Skeletal muscle satellite cell (primary cell): ENCODE measurements around the gene LTK.

Experiments
- H3K27me3 ChIP-seq: 2 replicates; pipeline ENCODE4 v1.7.0; 2013; ENCODE audit warnings: low read length; ENCODE audit not compliant: control insufficient read depth, insufficient read depth
- H3K36me3 ChIP-seq: 2 replicates; pipeline ENCODE4 v1.7.0; 2013; ENCODE audit warnings: mild to moderate bottlenecking, control low read depth, low read length; ENCODE audit not compliant: insufficient read depth
- H3K4me1 ChIP-seq: 2 replicates; pipeline ENCODE4 v1.7.0; 2013; ENCODE audit warnings: low read length; ENCODE audit not compliant: control insufficient read depth, insufficient read depth
- H3K4me2 ChIP-seq: 2 replicates; pipeline ENCODE4 v1.7.0; 2013; ENCODE audit warnings: mild to moderate bottlenecking, low read length
- H3K4me3 ChIP-seq: 2 replicates; pipeline ENCODE4 v1.7.0; 2013; ENCODE audit warnings: low read length
- H3K9ac ChIP-seq: 2 replicates; pipeline ENCODE4 v1.7.0; 2013; ENCODE audit warnings: mild to moderate bottlenecking, low read depth, low read length, moderate library complexity
- H3K9me3 ChIP-seq: replicated peaks from 2 replicates; pipeline ENCODE4 v1.7.0; 2013; ENCODE audit warnings: mild to moderate bottlenecking, control low read depth, low read length

Gene LTK

DNA sequence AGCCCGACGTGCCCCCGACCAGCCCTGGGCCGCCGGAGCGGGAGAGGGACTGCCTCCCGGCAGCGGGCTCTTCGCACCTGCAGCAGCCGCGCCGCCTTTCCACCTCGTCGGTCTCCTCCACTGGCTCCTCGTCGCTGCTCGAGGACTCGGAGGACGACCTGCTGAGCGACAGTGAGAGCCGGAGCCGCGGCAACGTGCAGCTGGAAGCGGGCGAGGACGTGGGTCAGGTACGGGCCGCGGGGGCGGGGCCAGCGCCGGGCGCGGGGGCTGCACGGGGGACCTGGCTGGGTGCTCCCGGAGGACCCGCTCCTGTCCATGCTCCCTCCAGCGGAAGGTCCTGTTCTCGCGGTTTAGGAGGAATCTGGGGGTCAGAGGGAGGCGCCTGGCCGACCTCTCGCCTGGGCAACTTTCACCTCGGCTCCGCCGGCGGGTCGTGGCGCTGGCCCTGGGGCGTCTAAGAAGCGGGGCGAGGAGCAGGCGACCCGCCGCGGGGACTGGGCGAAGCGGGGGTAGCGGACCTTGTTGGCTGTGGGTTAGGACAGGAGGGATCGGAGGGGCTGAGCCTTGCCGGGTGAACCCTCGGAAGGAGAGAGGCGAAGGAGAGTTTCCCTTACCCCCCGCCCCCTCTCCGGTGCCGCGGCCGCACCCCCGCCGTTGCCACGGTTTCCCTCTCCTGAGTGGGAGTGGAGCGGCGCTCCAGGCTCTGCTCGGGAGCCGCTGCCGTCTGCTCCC, 19.3 kb downstream of the LTK start:
- peak overlapping the region; percentile 99 for H3K4me2 ChIP-seq
- no peak overlapping the region for H3K9ac ChIP-seq
- H3K36me3 ChIP-seq, result no peaks in the 10 kb centered on the region
- H3K9me3 ChIP-seq, result no peaks in the 10 kb centered on the region
- H3K4me1 ChIP-seq, result peaks cover 35% of the 10 kb centered on the region
- peaks cover 13% of the 10 kb centered on the region for H3K27me3 ChIP-seq
- H3K4me3 ChIP-seq, result peak overlapping the region; percentile 79

DNA sequence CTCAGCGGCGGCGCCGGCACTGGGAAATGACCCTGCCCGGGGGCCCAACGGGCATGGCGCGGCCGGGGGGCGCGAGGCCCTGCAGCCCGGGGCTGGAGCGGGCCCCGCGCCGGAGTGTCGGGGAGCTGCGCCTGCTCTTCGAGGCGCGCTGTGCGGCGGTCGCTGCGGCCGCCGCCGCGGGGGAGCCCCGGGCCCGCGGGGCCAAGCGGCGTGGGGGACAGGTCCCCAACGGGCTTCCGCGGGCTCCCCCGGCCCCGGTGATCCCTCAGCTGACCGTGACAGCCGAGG, 19.8 kb downstream of the LTK start:
- Histone ChIP-seq H3K36me3 (no peaks in the 10 kb centered on the region), H3K27me3 (peaks cover 13% of the 10 kb centered on the region), H3K4me2 (peak overlapping the region; percentile 99), H3K9ac (no peak overlapping the region), H3K9me3 (no peaks in the 10 kb centered on the region), H3K4me1 (peaks cover 35% of the 10 kb centered on the region), H3K4me3 (peak overlapping the region; percentile 79)

DNA sequence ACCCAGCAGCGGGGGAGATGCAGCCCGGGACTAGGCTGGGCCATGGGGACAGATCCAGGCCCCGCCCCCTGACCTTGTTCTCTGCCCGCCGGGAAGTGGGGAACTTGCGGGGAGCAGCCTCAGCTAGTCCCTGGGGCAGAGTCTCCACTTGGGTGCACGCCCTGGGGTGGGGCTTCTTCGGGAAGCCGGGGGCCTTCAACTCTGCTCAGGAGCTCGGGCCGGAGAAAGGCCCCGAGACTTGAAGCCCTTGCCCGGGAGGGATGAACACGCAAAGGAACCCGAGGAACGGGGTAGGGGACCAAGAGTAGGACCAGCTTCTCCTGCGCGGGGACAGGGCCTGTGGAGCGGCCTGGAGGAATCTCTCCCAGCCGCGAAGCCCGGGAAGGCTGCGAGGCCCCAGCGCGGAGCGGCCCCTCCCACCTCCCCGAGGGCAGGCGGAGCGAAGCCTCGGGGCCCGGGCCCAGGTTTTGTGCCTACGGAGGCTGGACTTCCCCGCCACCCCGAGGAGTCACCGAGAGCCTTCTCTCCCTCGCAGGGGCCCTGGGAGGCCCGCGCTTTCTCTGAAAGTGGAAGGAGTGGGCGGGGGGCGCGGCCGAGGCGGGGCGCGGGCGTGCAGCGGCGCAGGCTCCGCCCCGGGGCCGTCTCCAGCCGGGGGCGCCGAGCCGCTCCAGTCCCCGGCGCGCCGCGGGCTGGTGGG, 20.3 kb downstream of the LTK start, which contains the start of gene ITPKA:
Gene ITPKA (plus strand): TSS at position 670 of the 697 bp plus-strand sequence. CDS start 54 bp downstream, outside the sequence.
- H3K9me3 ChIP-seq, result no peaks in the 10 kb centered on the region
- peak within 1 kb of the TSS; percentile 79 for H3K4me3 ChIP-seq
- peaks cover 35% of the 10 kb centered on the region for H3K4me1 ChIP-seq
- H3K27me3 ChIP-seq, result peaks cover 13% of the 10 kb centered on the region
- no peaks in the 10 kb centered on the region for H3K36me3 ChIP-seq
- H3K9ac ChIP-seq, result peak within 1 kb of the TSS; percentile 78
- peak within 1 kb of the TSS; percentile 99 for H3K4me2 ChIP-seq

DNA sequence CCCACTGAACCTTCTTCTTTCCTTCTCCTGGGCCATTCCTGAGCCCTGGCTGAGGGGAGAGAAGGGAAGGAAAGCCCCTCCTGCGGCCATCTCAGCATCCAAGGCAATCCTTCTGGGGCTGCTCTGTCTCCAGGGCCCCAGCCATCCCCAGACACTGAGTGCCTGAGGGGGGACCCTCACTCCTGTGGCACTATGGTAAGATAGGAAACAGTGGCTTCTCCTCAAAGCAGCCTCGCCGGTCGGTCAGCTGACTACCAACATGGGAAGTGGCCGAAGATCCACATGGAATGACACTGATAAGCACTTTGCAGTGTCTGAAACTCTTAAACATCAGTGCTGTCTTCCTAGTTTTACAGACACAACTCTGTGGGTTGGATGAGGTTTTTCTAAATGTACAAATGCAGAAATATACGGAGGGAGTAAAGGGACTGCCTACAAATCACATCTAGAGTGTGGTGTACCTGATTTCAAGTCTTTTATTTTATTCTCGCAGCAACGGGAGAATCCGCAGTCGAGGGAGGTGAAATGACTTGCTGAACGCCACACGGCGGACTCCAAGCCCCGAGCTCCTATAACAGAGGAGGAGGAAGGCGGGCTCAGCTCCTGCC, 20.9 kb downstream of the LTK start:
- no peaks in the 10 kb centered on the region for H3K36me3 ChIP-seq
- peaks cover 13% of the 10 kb centered on the region for H3K27me3 ChIP-seq
- H3K9me3 ChIP-seq, result no peaks in the 10 kb centered on the region
- H3K4me1 ChIP-seq, result peaks cover 35% of the 10 kb centered on the region
- peak overlapping the region; percentile 78 for H3K9ac ChIP-seq
- H3K4me2 ChIP-seq, result peak overlapping the region; percentile 99
- peak overlapping the region; percentile 79 for H3K4me3 ChIP-seq

DNA sequence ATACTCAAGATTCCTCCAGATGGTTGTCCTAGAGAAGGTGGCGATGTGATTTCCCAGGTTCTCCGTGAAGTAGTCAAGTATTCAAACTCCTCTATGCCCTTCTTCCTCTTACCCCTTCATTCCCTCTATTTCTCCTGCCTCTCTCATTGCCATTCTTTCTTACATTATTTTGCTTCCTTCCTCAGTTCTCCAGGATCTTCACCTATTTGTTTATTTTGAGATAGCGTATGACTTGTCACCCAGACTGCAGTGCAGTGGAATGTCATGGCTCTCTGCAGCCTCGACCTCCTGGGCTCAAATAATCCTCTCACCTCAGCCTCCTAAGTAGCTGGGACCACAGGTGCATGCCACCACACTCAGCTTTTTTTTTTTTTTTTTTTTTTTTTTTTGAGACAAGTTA, 21.7 kb downstream of the LTK start:
- Histone ChIP-seq H3K9ac (no peak overlapping the region), H3K27me3 (peaks cover 13% of the 10 kb centered on the region)

DNA sequence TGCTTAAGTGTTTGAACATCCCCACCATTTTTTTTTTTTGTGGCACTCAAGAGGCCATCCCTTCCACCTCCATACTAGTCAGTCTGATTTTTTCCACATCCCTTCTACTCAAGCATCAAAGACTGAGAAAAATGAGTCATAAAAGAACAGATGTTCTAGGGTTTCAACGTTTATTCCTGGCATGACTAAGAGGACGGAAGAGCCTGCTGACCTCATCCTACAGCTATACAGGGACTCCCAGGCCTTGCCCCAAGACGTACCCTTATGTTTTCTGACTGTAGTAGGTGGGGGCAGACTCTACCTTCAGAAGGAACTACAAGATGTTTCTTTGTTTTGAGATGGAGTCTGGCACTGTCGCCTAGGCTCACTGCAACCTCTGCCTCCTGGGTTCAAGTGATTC, 23.3 kb downstream of the LTK start:
- H3K4me1 ChIP-seq, result peaks cover 35% of the 10 kb centered on the region
- H3K4me2 ChIP-seq, result peak overlapping the region; percentile 43
- H3K27me3 ChIP-seq, result peaks cover 9% of the 10 kb centered on the region
- H3K4me3 ChIP-seq, result no peak overlapping the region
- no peaks in the 10 kb centered on the region for H3K9me3 ChIP-seq
- H3K9ac ChIP-seq, result no peak overlapping the region
- H3K36me3 ChIP-seq, result no peaks in the 10 kb centered on the region

More for the DNA sequence above, 21.7 kb downstream of the LTK start:
- Histone ChIP-seq H3K9me3 (no peaks in the 10 kb centered on the region), H3K36me3 (no peaks in the 10 kb centered on the region), H3K4me2 (no peak overlapping the region), H3K4me3 (no peak overlapping the region), H3K4me1 (peaks cover 35% of the 10 kb centered on the region)

DNA sequence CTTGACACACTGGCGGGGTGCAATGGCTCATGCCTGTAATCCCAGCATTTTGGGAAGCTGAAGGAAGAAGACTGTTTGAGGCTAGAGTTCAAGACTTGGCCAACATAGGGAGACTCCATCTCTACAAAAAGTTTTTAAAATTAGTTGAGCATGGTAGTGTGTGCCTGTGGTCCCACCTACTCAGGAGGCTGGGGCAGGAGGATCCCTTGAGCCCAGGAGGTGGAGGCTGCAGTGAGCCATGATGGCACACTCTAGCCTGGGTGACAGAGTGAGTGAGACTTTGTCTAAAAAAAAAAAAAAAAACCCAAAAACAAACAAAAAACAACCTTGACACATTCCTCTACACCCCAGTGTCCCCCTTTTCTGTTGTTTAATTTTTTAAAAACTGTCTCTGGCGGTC, 24.0 kb downstream of the LTK start:
- no peak overlapping the region for H3K9ac ChIP-seq
- no peak overlapping the region for H3K4me3 ChIP-seq
- H3K4me2 ChIP-seq, result no peak overlapping the region
- peaks cover 3% of the 10 kb centered on the region for H3K27me3 ChIP-seq
- H3K9me3 ChIP-seq, result no peaks in the 10 kb centered on the region
- peaks cover 35% of the 10 kb centered on the region for H3K4me1 ChIP-seq
- H3K36me3 ChIP-seq, result no peaks in the 10 kb centered on the region

DNA sequence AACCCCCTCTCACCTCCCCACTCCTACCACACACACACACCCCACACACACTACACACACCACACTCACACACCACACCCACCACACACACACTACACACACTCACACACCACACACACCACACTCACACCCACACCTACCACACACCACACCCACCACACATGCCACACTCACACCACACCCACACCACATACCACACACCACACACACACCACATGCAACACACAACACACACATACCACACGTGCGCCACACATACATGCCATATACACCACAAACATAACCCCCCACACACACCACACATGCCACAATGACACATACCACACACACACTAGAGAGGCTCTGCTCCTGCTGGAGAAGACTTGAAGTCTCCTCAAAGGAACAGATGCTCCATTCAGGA, 25.8 kb downstream of the LTK start:
- Histone ChIP-seq H3K4me1 (peaks cover 20% of the 10 kb centered on the region), H3K4me3 (no peak overlapping the region), H3K4me2 (no peak overlapping the region), H3K27me3 (no peaks in the 10 kb centered on the region), H3K9me3 (no peaks in the 10 kb centered on the region), H3K36me3 (peaks cover 5% of the 10 kb centered on the region), H3K9ac (no peak overlapping the region)

DNA sequence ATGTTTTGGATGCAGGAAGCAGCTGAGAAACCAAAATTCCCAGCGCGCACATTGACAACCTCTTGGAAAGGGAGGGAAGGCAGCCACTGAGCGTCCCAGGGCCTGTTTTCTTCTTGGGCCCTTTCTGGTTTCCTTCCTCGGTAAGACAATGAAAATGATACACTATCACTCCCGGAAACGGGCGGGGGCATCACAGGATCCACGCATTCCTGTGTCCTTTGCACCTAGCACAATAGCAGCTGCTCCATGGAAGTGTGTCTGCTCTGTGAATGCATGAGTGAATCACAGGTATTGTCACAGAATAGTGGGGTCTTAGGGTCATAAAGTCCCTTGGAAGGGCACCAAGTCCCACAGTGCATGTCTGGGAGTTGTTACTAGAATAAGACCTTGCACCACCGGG, 26.2 kb downstream of the LTK start:
- Histone ChIP-seq H3K9me3 (no peaks in the 10 kb centered on the region), H3K4me1 (peaks cover 16% of the 10 kb centered on the region), H3K4me3 (no peak overlapping the region), H3K36me3 (peaks cover 9% of the 10 kb centered on the region), H3K27me3 (no peaks in the 10 kb centered on the region), H3K9ac (no peak overlapping the region), H3K4me2 (no peak overlapping the region)

DNA sequence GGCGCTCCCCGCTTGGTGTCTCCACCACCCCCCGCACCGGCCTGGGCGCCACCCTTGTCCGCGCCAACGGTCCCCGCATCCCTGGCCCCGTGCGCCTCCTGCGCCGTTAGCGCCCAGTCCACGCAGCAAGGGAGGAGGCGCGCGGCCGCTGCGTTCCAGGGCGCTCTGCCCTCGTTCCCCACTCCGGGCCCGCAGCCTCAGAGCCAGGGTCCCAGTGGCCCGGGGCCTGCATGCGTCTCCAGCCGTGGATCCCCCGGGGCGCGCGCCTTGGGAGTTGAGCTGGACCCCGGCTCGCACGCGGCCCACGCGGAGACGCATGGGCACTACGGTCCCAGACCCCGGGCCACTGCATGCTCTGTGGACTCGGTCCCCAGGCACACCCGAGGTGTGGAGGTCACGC, 27.3 kb downstream of the LTK start:
- H3K9ac ChIP-seq, result no peak overlapping the region
- H3K27me3 ChIP-seq, result no peaks in the 10 kb centered on the region
- H3K36me3 ChIP-seq, result peaks cover 15% of the 10 kb centered on the region
- H3K4me2 ChIP-seq, result no peak overlapping the region
- no peaks in the 10 kb centered on the region for H3K9me3 ChIP-seq
- no peak overlapping the region for H3K4me3 ChIP-seq
- H3K4me1 ChIP-seq, result peaks cover 12% of the 10 kb centered on the region

DNA sequence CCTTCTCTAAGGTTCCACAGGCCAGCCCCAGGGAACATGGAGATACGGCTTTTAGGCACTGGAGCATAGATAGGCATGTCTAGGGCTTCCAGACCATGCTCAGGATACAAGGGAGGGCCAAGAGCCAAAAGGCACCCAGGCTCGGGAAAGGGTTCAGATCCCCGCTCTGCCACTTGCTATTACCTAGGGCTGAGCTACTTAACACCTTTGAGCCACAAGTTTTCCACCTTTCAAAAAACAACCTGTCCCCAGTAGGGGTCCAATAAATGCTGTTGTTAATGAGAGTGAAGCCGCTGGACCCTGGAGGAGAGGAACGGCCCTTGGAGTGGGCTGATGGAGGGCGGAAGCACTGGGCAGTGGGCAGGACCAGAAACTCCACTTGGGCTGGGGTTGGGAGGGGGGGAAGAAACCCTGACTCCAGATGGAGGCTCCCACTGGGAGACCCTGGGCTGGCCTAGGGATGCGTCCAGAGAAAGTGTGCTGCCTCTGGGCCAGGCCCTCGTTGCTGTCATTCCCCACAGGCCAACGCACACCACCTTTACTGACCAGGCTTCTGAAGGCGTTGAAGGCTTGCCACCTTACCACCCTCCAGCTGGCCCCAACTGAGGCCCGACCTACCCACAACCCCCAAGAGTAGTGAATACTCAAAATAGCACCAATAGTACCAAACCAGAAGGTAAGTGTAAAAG, 28.5 kb downstream of the LTK start:
- Histone ChIP-seq H3K27me3 (no peaks in the 10 kb centered on the region), H3K9me3 (no peaks in the 10 kb centered on the region)

More for the DNA sequence above, 28.5 kb downstream of the LTK start:
- H3K9ac ChIP-seq, result no peak overlapping the region
- H3K4me2 ChIP-seq, result no peak overlapping the region
- H3K4me3 ChIP-seq, result no peak overlapping the region
- peaks cover 3% of the 10 kb centered on the region for H3K4me1 ChIP-seq
- H3K36me3 ChIP-seq, result peaks cover 27% of the 10 kb centered on the region
